Heart left ventricle (tissue), 16 donors: ENCODE results near the gene PARP15. TPM values are rescaled to one million over a fixed set of nuclear protein-coding genes. Genes with fewer than 3 reads are reported as not detected.
A peak's percentile ranks its signal among the peaks of the same experiment; 100 is the strongest.
"Not testable (repeated sequence)": the region's sequence is repeated elsewhere in the genome, so short reads cannot be mapped to it uniquely, and the experiment has no call there.

Experiments used
- ATAC-seq, 4 donors: fragments of 200-7000 bp; cut with Tn5 transposase; one replicate each; pipeline ENCODE4 v1.9.1; 2020 to 2022; ENCODE audit warnings: moderate library complexity in 4 of 4, mild to moderate bottlenecking in 3 of 4, moderate number of reproducible peaks in 1 of 4
- DNase-seq, 5 donors: peaks; one replicate each; pipeline ENCODE4 v3.0.0-alpha.2; 2020
- H3K27ac ChIP-seq, 12 donors: fragments of 200-600 bp; sonication (generic) in 4 of 12; one replicate each; pipeline versions ENCODE4 v1.5.0 to v1.8.0; 2016 to 2022; ENCODE audit warnings: mild to moderate bottlenecking in 2 of 12
- H3K27me3 ChIP-seq, 9 donors: fragments of 200-600 bp; sonication (generic) in 2 of 9; one replicate each; pipeline versions ENCODE4 v1.5.1 to v1.8.0; 2016 to 2022; ENCODE audit warnings: mild to moderate bottlenecking in 3 of 9
- H3K36me3 ChIP-seq, 9 donors: fragments of 200-600 bp; sonication (generic) in 2 of 9; one replicate each; pipeline versions ENCODE4 v1.5.0 to v1.8.0; 2018 to 2022; ENCODE audit warnings: mild to moderate bottlenecking in 2 of 9
- H3K4me1 ChIP-seq, 12 donors: fragments of 200-600 bp; sonication (generic) in 4 of 12; one replicate each; pipeline versions ENCODE4 v1.5.0 to v1.8.0; 2016 to 2022; ENCODE audit warnings: mild to moderate bottlenecking in 3 of 12
- H3K4me3 ChIP-seq, 12 donors: fragments of 200-600 bp; sonication (generic) in 4 of 12; one replicate each; pipeline versions ENCODE4 v1.5.0 to v1.8.0; 2017 to 2022; ENCODE audit warnings: mild to moderate bottlenecking in 9 of 12, moderate library complexity in 4 of 12
- H3K9me3 ChIP-seq, 12 donors: fragments of 200-600 bp; sonication (generic) in 4 of 12; one replicate each; pipeline versions ENCODE4 v1.5.0 to v1.8.0; 2016 to 2022; ENCODE audit warnings: mild to moderate bottlenecking in 1 of 12
- CTCF ChIP-seq, 12 donors: fragments of 200-600 bp; sonication (generic) in 4 of 12; IDR thresholded peaks; one replicate each; pipeline versions ENCODE4 v1.5.0 to v1.8.0; 2018 to 2022; ENCODE audit warnings: antibody characterized with exemption in 12 of 12, mild to moderate bottlenecking in 5 of 12
- POLR2A ChIP-seq, 2 donors: fragments of 450-650 bp; IDR thresholded peaks; one replicate each; pipeline ENCODE4 v1.6.1; 2017; ENCODE audit warnings: antibody characterized with exemption in 2 of 2, mild to moderate bottlenecking in 2 of 2, moderate library complexity in 2 of 2
- WGBS, 4 donors: extraction: QIAGEN DNeasy Blood & Tissue Kit in 2 of 4; methylation state at CpG; one replicate each; pipeline versions ENCODE4 v1.1.5 to v1.1.7; 2013 to 2018; 5-methylcytosine and 5-hydroxymethylcytosine counted together
- intact Hi-C, 10 donors: fragments of 100-400 bp; cut with DNase I; formaldehyde crosslinking; loops; one replicate each; pipeline versions ENCODE4 v1.11.1 to v1.14.2; 2022
- polyA plus RNA-seq, 2 donors: library from polyadenylated mRNA; stranded (reverse); fragments of 200-250 nt; gene quantifications; one replicate each; pipeline ENCODE4 v1.2.3, GENCODE V29; 2013
- total RNA-seq, 9 donors: library from RNA; depleted of rRNA in 2 of 9; stranded (reverse); fragments of >200 nt in 2 of 9; fragmentation: NEBNext Ultra II Directional in 3 of 9; extraction: Animal tissue kit (Norgen Biotek cat#: 25700) in 3 of 9; gene quantifications; one replicate each; pipeline versions ENCODE4 v1.1.0 to v1.2.4, GENCODE V29; 2016 to 2023
- donor health status: ischemic (EF 13 %, LVEDD 7.1; RV severe dilation, severe dysfunction).
- donor health status: healthy with polysubstance abuse.
- donor health status: DM: no; HTN: yes; CAD: no.
- donor health status: DM: no; HTN: no; CAD: no.
- donor health status: ischemic (EF 25% LVEDD 6.9; RV normal size, moderate dysfunction).
- donor health status: ischemic (EF 25% LVEDD 5.7; RV mildly dilated, moderate dysfunction).
- donor health status: healthy.
- donor health status: DM: yes; HTN: yes; CAD: no.
- donor health status: ischemic (EF 35%, LVEDD 5.7; RV mildly dilated, moderate dysfunction).
- donor health status: nonischemic (EF 11% LVEDD 7.7; RV severe dilation, severe dysfunction).
- donor health status: DM: yes; HTN: yes; CAD: no.
- donor health status: PGD.
- donor health status: ischemic (EF 29% LVEDD 5.4; RV normal size, mild dysfunction).
- donor health status: nonischemic (EF 23%, LVEDD 6.1; RV moderate dilation, normal function).

Gene PARP15
- total and polyA plus RNA-seq, 11 donors, result 0.21 to 2.9 (median 0.67) TPM

- H3K36me3 ChIP-seq, DNase-seq, H3K27me3 ChIP-seq, H3K4me3 ChIP-seq, intact Hi-C loops, H3K4me1 ChIP-seq, ATAC-seq, H3K9me3 ChIP-seq, H3K27ac ChIP-seq: not testable (repeated sequence)
- 73 to 93% (median 93%) methylated on average over 4 of the region's 4 CpGs for WGBS, 4 donors
Measured at GRCh38 chr3:122658336-122658735, 80.9 kb downstream of the PARP15 start.

GRCh38 chr3:122660297-122660974, 83.0 kb downstream of the PARP15 start:
- WGBS, 4 donors, result 46 to 66% (median 59%) methylated on average over 14 of the region's 14 CpGs
- TF ChIP-seq CTCF (IDR thresholded peaks at IDR 0.05) (no peak), POLR2A (IDR thresholded peaks at IDR 0.05) (no peak)
- Histone ChIP-seq H3K27ac (no peak overlapping the region), H3K27me3 (no peaks in the 10 kb centered on the region), H3K4me3 (no peak overlapping the region), H3K4me1 (no peaks in the 10 kb centered on the region), H3K9me3 (peaks cover 0 to 8% (median 0%) of the 10 kb centered on the region in 12 donors), H3K36me3 (no peaks in the 10 kb centered on the region)
- DNase-seq, result no peak
- intact Hi-C loops, result no loop called here
- ATAC-seq, result no peak

GRCh38 chr3:122661633-122662032, 84.2 kb downstream of the PARP15 start:
- peaks cover 0 to 8% (median 0%) of the 10 kb centered on the region in 12 donors for H3K9me3 ChIP-seq
- ATAC-seq, result no peak

GRCh38 chr3:122662505-122662904, 85.1 kb downstream of the PARP15 start:
- DNase-seq (no peak), ATAC-seq (no peak)
- no peaks in the 10 kb centered on the region for H3K36me3 ChIP-seq
- intact Hi-C loops, result no loop called here
- peaks cover 0 to 8% (median 0%) of the 10 kb centered on the region in 12 donors for H3K9me3 ChIP-seq
- no peak overlapping the region for H3K27ac ChIP-seq
- H3K4me3 ChIP-seq, result no peak overlapping the region
- H3K27me3 ChIP-seq, result no peaks in the 10 kb centered on the region
- TF ChIP-seq CTCF (IDR thresholded peaks at IDR 0.05) (no peak), POLR2A (IDR thresholded peaks at IDR 0.05) (no peak)
- H3K4me1 ChIP-seq, result no peaks in the 10 kb centered on the region
- 71 to 78% (median 76%) methylated on average over 2 of the region's 2 CpGs for whole genome bisulfite sequencing, 4 donors

More at GRCh38 chr3:122661633-122662032, 84.2 kb downstream of the PARP15 start:
- Histone ChIP-seq H3K27me3 (no peaks in the 10 kb centered on the region), H3K4me3 (no peak overlapping the region), H3K36me3 (no peaks in the 10 kb centered on the region), H3K27ac (peak overlapping the region in 1 of 12 donors; percentile 32), H3K4me1 (no peaks in the 10 kb centered on the region)
- 82 to 84% (median 83%) methylated on average over 13 of the region's 13 CpGs for WGBS, 4 donors
- intact Hi-C loops, result no loop called here
- peak in 2 of 5 donors; percentile 29 to 31 for DNase-seq
- TF ChIP-seq CTCF (IDR thresholded peaks at IDR 0.05), result no peak
- TF ChIP-seq POLR2A (IDR thresholded peaks at IDR 0.05), result no peak
